Measurements from ENCODE around the gene SHROOM3. TPM values are rescaled to one million over a fixed set of nuclear protein-coding genes. Genes with fewer than 3 reads are reported as not detected.

Gene SHROOM3
- total and polyA plus RNA-seq, 2 experiments from 2014 or later, result 11.3 to 73.5 TPM

- peak; percentile 98 for DNase-seq (ENCODE audit: low spot score)
Observed at GRCh38 chr4:76589872-76590797, 155.1 kb downstream of the SHROOM3 start.

More at GRCh38 chr4:76589872-76590797, 155.1 kb downstream of the SHROOM3 start:
- peak overlapping the region; percentile 98 for H3K27ac ChIP-seq (ENCODE audit: low read depth)
- H3K36me3 Mint-ChIP-seq (ENCODE audit: low read depth), result 0 out of 3 replicates have a peak, but pooled peaks cover 2% of the 10 kb centered on the region
- H3K4me2 ChIP-seq, result peak overlapping the region; percentile 15
- H3F3A ChIP-seq (replicated peaks; ENCODE audit: low read depth), result peaks cover 4% of the 10 kb centered on the region; the same call in 1 of the 2 replicates
- H4K20me1 ChIP-seq (replicated peaks; ENCODE audit: insufficient read depth), result no peaks in the 10 kb centered on the region
- ATAC-seq, result peak; percentile 90
- peak overlapping the region; percentile 97 for H3K27ac Mint-ChIP-seq
- H3K4me1 Mint-ChIP-seq, result peaks cover 64% of the 10 kb centered on the region
- peak overlapping the region; percentile 43 for H3K4me3 Mint-ChIP-seq
- no peaks in the 10 kb centered on the region for H3K27me3 ChIP-seq (ENCODE audit: insufficient read depth)
- no peak overlapping the region for H2AFZ ChIP-seq
- H3K4me3 ChIP-seq, result peak overlapping the region; percentile 10; the same call in 1 of the 2 replicates
- no peaks in the 10 kb centered on the region for H3K9me2 ChIP-seq (ENCODE audit: insufficient read depth)
- H3K9me3 Mint-ChIP-seq, result no peaks in the 10 kb centered on the region; the same call in 2 of the 3 replicates
- H3K79me2 ChIP-seq (replicated peaks; ENCODE audit: insufficient read depth), result no peaks in the 10 kb centered on the region
- H3K4me1 ChIP-seq (ENCODE audit: insufficient read depth), result peaks cover 54% of the 10 kb centered on the region
- no peaks in the 10 kb centered on the region for H3K27me3 Mint-ChIP-seq (ENCODE audit: insufficient read depth, low read depth, poor library complexity)
- TF ChIP-seq ZNF462 (CRISPR knock-in tag; IDR thresholded peaks at IDR 0.05), result peak; percentile 72; the same call in 1 of the 2 replicates
- peak; percentile 63 for TF ChIP-seq NANOG (IDR thresholded peaks at IDR 0.05; ENCODE audit: borderline replicate concordance)
- TF ChIP-seq POLR2AphosphoS5 (IDR thresholded peaks at IDR 0.05; ENCODE audit: low read depth), result no peak
- no peaks in the 10 kb centered on the region for H3K36me3 ChIP-seq (ENCODE audit: insufficient read depth)

All from GM23338 (cell line).